ENCODE measurements around the gene C21orf58.

Gene C21orf58

GRCh38 chr21:46264690-46265144 lies 59.0 kb downstream of the C21orf58 start:
- DNase-seq (ENCODE audit: low spot score), result no peak
- TF ChIP-seq, protein P1, sequence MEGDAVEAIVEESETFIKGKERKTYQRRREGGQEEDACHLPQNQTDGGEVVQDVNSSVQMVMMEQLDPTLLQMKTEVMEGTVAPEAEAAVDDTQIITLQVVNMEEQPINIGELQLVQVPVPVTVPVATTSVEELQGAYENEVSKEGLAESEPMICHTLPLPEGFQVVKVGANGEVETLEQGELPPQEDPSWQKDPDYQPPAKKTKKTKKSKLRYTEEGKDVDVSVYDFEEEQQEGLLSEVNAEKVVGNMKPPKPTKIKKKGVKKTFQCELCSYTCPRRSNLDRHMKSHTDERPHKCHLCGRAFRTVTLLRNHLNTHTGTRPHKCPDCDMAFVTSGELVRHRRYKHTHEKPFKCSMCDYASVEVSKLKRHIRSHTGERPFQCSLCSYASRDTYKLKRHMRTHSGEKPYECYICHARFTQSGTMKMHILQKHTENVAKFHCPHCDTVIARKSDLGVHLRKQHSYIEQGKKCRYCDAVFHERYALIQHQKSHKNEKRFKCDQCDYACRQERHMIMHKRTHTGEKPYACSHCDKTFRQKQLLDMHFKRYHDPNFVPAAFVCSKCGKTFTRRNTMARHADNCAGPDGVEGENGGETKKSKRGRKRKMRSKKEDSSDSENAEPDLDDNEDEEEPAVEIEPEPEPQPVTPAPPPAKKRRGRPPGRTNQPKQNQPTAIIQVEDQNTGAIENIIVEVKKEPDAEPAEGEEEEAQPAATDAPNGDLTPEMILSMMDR (IDR thresholded peaks at IDR 0.05; ENCODE audit: extremely low read depth, missing control alignments), result no peak

GRCh38 chr21:46264046-46264689 lies 59.5 kb downstream of the C21orf58 start:
- DNase-seq (ENCODE audit: low spot score), result no peak
- TF ChIP-seq, protein P1 (IDR thresholded peaks at IDR 0.05; ENCODE audit: extremely low read depth, missing control alignments), result no peak

DNA sequence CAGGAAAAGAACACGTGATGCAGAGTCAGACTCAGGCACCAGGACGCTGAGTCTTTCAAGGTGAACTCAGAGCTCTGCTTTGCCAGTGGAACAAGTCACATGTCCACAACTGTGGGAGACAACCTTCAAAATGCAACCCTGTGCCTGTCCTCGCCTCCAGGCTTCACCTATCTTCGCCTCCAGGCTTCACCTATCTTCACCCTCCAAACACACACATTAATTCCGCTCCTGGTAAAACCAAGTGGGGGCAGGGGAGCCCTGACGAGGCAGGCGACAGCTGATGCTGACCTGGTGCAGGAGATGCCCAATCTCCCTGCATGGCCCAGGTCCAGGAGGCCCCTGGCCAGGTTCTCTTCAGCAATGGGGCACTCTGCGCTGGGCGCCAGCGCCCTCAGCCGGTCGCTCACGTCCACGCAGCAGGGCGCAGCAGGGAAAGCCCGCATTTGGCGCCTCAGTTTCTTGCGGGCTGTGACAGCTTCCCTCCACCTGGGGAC lies 67.1 kb downstream of the C21orf58 start:
- no peak for DNase-seq (ENCODE audit: low spot score)
- TF ChIP-seq, protein P1 (IDR thresholded peaks at IDR 0.05; ENCODE audit: extremely low read depth, missing control alignments), result no peak

GRCh38 chr21:46255758-46256337 lies 67.8 kb downstream of the C21orf58 start:
- no peak for DNase-seq (ENCODE audit: low spot score)
- TF ChIP-seq, protein P1 (IDR thresholded peaks at IDR 0.05; ENCODE audit: extremely low read depth, missing control alignments), result no peak

DNA sequence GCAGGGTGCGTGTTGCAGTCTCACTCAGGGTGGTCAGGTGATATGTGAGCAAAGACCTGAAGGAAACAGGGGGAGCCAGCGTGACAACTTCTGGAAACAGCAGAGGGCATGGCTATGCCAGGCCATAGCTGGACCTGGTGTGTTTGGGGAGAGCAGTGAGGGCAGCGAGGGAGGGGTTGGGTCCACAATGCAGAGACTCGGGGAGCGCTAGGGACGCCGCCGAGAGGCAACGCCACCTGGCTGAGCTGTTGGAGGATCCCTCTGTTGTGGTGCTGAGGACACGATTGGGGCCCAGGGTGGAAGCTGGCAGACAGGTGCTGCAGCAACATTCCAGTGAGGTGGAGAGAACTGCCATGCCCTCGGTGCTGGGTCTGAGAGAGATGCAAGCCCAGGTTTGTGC lies 68.5 kb downstream of the C21orf58 start:
- TF ChIP-seq, protein P1 (IDR thresholded peaks at IDR 0.05; ENCODE audit: extremely low read depth, missing control alignments), result no peak
- DNase-seq (ENCODE audit: low spot score), result no peak

- TF ChIP-seq, protein P1 (IDR thresholded peaks at IDR 0.05; ENCODE audit: extremely low read depth, missing control alignments), result no peak
- peak; percentile 78 for DNase-seq (ENCODE audit: low spot score)
These were observed 69.3 kb downstream of the C21orf58 start for GRCh38 chr21:46254208-46254975.
